ENCODE measurements around the gene SRGAP3.

SRGAP3 gene

DNA sequence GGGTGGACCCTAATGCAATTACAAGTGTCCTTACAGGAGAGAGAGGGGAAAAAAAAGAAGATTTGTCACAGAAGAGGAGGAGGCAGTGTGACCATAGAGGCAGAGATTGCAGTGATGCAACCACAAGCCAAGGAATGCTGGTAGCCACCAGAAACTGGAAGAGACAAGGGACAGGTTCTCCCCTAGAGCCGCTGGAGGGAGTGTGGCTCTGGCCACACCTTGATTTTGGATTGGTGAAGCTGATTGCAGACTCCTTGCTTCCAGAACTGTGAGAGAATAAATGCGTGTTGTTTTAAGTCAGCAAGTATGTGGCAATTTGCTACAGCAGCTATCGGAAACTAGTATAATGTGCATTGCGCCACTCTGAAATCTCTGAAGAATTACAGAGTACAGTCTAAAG lies 110.1 kb downstream of the SRGAP3 start:
- no peak for DNase-seq

DNA sequence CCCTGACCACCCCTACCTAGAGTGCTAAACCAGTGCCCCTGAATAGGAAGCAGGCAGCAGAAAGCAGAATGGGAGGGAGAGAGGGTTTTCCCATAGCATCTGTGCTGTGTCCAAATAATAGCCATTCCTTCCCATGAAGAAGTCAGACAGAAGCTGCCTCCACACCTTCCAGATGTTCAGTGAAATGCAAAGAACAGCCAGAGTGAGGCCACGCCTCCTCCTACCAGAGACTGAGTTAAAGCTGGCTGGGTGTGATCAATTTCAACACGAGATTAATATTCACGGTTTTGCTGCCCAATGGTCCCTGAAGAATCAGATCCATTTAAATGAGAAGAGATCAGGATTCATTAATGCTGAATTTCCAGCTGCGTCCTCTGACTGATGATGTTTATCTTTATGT lies 111.8 kb downstream of the SRGAP3 start:
- DNase-seq: no peak

DNA sequence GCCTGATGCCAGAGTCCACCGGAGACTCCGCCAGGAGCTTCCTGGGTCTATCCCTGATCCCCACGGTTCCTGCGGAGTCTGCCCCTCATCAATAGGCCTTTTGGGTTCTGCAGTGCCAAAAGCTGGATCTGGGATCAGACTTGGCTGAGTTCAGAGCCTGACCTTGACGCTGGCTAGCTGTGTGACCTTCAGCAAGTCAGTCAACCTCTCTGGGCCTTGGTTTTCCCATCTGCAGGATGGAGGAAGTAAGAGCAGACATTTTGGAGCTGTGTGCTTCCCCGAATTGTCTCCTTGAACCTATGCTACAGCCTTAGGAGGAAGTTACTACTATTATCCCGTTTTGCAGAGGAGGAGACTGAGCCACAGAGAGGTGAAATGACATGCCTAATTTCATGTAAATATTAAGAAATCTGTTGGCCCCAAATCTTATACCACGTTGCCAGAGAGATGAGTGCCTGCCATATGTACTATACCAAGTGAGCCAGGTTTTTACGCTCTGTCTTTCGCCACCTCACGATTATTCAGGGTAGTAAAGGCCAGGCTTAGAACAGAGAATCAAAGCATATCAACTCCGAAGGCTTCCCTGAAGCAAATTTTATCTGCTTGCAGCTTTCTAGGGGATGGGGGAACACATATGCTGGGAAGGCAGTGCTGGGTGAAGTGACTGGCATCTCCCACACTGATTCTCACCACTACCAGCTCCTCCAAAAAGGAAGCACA lies 112.5 kb downstream of the SRGAP3 start:
- DNase-seq: no peak

DNA sequence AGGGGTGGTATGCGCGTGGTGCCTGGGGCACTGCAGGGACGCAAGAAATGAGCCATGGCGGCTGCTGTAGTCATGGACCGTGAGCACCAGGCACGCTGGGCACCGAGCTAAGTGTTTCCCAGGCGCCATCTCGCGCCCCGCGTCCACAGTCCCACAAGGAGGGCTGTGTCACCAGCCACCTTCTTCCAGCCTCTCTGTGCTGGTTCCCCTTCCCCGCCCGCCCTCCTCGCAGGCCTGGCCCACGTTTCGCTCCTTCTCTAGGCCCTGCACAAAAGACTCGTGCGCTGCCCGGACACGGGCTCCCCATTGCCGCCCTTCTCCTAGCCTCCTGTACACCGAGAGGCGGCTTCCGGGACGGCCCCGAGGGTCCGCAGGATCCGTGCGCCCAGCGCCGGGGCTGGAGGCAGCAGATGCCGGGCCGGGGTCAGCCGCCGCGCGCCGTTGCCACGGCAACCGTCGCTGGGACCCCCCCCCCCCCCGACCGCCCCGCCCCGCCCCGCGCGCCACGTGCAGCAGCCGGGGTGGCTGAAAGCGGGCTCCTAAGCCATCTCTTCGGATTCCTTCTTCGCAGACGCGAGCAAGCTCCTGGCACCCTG lies 113.4 kb downstream of the SRGAP3 start:
- DNase-seq: no peak

DNA sequence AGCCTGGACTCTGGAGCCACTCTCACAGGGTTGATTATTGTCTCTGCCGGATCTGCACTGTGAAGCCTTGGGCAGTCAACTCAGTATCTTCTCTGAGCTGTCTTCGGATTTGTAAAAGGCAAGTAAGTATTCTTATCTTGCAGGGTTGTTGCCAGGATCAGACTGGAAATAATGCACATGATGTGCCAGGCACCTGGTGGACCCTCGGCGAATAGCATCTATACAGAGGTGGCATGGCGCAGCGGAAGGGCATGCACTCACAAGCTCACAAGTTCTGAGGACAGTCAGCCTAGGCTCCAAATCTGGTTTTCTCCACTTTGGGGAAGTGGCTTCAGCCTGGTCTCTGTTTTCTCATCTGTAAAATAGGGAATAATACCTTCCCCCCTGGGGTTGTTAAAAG lies 113.9 kb downstream of the SRGAP3 start:
- DNase-seq: no peak

DNA sequence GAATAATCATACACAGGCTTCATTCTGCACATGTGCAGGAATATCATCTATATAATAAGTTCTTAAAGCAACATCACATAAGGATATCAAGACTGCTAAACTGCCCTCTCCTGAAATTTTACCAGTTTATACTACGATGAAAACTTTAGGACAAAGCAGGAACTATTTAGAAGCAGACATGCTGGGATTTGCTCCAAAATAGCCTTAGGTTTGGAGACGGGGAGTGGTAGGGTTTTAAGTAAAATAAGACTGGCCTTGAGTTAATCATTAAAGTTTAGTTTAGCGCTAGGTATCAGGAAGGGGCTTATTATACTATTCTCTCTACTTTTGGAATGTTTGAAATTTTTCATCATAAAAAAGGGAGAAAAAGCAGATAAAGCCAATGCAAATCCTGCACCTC lies 115.8 kb downstream of the SRGAP3 start:
- DNase-seq: no peak

DNA sequence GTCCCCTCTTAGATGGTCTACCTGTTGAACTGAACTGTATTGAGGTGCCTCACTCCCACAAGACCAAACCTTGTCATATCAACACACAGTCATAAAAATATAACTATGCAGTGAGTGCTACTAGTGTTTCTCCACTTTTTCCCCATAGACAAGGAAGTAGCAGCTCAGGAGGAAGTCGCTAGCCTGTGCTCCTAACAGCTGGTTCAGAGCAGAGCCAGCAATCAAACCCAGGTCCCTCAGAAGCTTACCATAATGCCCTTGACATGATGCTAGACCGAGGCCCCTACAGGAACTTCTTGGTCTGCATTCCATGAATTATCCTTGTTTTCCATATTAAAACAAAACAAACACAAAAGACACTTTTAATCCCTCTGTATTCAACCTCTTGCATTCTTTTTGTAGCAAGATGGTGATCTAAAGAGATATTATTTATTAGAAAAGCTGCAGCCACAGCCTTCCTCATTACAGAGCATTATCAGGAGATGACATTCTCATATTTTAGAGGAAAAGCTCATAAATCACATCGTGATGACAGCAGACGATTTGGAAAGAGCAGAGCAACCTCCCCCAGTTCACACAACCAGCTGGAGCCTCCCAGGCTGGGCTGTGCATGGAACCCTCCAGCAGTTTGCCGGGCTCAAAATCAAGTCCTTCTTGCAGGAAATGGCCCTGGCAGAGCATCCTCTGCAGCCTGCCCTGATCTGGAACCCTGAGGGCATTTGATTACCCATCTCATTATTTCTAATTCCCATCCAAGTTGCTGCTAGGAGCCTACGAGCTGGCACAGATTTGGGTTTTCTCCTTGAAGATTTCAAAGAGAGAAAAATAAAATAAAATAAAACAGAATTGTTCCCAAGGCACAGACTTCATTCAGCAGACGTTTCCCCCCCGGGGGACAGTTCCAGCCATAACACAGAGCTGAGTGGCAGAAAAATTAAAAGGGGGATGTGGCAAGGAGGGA lies 118.8 kb downstream of the SRGAP3 start:
- DNase-seq: no peak

DNA sequence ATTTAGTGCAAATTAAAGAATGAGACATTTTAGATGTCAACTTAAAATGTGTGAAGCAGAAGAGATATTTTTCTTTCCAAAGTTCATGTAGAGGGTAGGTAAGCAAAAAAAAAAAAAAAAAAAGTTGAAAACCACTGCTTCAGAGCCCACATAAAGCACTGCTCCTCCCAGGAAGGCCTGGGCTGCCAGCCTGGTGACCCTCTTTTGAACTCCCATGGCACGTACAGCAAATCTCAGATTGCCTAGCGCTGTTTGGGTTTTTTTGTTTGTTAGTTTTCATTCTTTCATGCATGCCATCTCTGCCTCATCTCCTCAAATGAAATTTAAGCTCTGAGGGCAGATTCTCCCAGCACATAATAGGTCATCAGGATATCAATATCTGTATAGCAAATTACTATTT lies 120.1 kb downstream of the SRGAP3 start:
- DNase-seq: no peak

DNA sequence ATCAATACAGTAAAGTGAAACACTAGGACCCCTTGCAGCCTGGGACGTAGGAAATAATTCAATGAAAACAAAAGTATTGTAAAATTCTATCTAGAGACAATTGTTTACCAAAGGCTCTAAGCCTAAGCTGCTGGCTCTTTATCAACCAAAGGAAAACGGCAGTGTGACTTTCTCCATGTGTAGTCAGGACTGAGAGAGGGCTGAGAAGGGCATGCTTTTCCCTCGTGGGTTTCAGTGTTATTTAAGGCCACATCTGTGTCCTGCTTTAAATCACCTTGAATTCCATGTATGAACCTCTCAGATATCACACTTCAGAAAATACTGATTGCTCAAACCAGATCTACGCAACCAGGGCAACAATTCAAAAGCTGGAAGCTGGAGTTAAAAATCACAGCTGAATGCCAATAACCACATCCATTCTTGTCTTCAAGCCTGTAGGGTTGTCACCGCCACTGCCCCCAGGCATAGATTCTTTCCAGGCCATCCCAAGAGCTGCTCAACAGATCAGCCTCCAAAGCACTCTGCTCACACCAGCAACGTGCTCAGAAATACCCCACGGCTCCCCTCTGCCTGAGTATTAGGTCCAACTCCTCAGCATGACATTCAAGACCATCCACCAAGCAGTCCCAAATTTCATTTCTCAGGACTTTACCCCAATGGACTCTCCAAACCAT lies 124.0 kb downstream of the SRGAP3 start:
- DNase-seq: no peak

DNA sequence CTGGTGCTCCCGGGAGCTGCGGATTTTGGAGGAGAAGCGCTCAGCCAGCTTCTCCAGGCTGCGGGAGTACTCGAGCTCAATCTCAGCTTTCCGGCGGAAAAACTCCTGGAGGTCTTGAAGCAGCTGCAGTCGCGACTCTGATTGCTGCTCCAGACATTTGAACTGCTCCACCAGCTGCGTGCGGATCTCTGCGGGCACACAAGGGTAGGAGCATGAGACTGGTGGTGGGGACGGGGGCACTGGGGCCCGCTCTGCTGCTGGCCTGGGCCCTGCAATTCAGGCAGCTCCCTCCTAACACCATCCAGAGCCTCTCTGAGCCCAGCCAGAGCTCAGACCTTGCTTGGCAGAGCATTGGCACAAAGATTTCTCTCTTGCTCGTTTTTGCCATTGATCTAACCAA lies 124.7 kb downstream of the SRGAP3 start:
- no peak for DNase-seq

DNA sequence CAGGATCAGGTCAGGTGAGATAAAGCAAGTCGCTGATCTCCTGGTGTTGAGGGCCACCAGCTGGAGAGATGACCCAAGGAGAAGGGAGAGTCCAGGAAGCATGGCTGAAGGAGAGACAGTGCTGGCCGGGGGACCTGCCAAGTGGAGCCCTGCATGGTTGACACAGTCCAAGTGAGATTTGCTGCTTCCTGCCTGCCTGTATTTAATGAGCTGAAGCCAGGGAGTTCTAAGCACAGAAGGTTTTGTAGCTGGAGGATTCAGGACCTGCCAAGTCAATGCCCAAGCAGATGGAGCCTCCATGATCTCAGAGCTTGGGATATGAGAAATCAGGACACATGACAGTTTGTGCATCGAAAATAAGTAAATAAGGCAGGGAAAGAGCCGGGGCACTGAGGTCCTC lies 125.6 kb downstream of the SRGAP3 start:
- no peak for DNase-seq

DNA sequence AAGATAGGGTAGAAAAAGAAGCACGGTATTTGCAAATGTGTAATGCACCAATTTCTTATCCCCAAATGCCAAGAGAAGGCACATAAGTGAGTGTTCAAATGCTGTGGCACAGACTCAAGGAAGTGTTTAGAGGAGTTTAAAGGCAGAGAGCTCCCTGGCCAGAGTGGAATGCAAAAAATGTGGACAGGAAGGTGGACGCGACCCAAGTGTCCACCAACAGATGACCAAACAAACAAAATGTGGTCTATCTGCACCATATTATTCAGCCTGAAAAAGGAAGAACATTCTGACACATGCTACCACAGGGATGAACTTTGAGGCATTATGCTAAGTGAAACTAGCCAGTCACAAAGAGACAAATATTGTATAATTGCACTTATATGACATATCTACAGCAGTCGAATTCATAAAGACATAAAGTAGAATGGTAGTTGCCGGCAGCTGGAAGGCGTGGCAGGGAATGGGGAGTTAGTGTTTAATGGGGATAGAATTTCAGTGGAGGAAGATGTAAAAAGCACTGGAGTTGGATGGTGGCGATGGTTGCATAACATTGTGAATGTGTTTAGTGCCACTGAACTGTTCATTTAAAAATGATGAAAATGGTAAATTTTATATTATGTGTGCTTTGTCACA lies 126.6 kb downstream of the SRGAP3 start:
- DNase-seq: no peak

DNA sequence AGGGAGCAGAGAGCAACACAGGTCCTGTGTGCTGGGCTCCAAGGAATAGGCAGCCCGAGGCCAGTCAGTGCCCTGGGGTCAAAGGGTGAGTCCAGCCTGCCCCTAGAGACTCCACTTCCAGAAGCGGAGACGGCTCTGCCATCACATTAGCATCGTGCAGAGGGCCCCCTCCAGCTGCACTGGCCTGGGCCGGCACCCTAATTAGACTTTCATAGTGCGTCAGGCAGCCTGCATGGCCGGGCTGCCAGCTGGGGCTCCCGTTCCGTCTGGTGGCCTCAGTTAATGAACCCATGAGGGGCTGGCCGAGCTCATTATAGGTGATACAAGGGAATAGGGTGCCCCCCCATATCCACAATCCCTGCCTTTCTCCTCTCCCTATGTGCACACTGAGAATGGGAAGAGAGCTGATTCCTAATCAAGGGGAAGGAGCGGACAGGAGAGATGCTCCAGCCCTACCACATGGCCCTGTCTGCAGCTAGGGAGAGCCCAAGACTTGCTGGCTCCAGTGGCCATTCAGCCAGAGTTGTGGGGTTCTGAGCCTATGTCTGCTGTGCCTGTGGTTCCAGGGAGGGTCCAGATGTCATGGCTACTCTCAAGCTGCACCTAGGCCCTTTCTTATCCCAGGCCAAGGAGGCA lies 128.0 kb downstream of the SRGAP3 start:
- no peak for DNase-seq

DNA sequence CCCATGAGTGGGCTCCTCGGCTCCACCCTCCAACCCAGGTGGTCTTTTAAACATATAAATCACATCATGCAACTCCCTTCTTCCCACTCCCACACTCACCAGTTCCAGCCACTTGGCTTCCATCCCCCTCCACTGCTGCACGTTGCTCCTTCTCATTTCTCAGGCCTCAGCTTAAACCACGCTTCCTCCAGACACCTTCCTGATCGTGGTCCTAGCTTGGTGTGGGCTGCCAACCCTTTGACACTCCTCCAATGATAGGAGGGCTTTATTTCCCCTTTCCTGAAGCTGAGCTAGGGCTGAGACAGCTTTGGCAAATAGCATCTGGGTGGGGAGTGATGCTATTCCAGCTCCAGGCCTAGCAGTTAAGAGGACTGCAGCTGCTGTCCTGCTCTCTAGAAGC lies 130.1 kb downstream of the SRGAP3 start:
- no peak for DNase-seq

DNA sequence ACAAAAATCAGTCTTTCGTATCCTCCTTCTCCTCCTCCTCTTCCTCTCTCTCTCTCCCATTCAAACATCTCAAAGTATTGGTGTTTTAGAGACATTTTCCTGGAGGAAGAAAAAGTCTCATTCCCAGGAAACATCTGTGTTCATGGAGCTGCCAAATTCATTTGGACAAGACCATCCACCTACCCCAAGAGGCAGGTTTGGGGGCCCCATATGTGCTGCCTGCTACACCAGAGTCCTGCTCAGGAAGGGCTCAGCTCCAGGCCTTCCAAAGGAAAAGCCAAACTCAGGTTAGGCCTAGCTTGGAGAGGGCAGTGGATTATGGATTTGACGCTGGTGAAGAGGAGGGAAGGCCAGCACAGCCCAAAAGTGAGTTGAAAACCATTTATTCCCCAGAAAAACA lies 131.2 kb downstream of the SRGAP3 start:
- DNase-seq: no peak

DNA sequence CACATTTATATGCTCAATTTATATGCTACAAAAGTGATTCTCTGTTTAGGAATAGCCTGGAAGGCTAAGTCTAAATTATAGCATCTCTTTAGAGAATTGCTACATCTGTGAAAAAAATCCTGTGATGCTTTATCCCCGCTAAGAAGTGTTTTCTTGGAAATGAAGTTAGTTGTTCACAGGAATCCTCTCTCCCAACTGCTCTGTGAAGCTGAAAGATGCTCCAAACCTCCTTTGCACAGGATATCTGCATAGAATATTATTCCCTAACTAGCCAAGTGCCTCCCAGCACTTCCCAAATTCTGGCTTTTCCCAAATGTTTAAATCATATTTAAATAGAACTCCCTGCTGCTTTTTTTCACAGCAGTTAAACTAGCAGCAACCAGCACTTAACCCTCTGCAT lies 132.2 kb downstream of the SRGAP3 start:
- DNase-seq: no peak

DNA sequence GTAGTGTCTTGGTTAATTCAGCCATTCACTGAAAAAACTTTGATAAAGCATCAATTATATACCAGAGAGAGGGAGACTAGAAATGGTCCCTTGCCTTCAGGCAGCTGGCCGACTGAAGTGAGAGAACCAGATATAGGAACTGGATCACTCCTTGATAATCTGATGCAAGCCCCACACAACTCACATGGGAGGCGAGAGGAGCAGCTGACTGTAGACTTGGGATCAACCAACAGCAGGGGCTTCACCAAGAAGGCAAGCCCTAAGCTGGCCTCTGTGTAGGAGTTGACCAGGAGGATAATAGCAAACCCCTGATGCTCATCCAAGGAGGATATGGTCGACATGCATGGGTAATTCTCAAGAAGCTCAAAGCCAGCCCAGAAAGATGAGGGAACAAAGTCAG lies 133.1 kb downstream of the SRGAP3 start:
- no peak for DNase-seq

DNA sequence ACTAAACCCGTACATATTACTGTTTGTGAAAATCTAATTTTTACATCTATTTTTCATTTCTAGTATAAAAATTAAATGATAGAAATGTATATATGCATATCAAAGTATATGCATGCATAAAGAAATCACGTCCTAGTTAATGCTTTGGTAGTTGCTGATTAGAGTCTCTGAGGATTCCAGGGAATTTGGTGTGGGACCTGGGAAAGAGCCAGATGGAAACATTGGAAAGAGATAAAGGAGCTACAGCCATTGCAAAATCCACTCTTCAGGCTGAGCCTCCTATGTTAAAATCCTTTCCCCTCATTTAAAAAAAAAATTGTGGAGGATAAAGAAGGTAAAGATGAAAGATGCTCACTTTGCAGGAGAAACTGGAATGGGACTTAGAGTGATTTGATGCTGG lies 134.1 kb downstream of the SRGAP3 start:
- DNase-seq: no peak

DNA sequence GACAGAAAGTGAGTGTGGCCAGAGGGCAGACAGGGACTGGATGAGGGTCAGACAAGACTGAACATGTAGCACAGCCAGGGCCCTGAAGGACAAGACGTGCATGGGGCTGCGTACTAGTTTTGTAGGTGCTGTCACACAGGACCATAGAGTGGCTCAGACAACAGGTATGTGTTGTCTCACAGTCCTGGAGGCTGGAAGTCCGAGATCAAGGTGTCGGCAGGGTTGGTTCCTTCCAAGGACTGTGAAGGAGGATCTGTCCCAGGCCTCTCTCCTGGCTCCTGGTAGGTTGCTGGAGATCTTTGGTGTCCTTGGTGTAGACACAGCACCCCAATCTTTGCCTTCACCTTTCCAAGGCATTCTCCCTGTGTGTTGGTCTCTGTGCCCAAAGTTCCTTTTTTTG lies 136.4 kb downstream of the SRGAP3 start:
- DNase-seq: no peak

DNA sequence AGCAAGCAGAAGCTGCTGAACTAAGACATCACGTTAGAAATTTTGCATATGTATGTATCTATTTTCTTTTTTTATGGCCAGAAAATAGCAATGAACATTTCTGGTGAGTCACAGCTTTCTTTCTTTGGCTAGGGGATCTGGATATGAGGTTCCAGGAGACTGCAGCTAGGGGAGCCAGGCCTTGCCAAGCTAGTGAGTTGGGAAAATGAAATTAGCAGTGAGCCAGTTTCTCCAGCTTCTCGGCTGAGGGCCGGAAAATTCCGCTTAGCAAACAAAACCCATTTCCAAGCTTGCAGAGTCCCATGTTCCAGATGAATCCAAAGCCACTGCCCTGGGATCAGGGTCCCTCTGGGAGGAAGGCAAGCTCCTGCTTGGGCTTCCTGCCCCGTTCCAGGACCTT lies 137.6 kb downstream of the SRGAP3 start:
- no peak for DNase-seq

DNA sequence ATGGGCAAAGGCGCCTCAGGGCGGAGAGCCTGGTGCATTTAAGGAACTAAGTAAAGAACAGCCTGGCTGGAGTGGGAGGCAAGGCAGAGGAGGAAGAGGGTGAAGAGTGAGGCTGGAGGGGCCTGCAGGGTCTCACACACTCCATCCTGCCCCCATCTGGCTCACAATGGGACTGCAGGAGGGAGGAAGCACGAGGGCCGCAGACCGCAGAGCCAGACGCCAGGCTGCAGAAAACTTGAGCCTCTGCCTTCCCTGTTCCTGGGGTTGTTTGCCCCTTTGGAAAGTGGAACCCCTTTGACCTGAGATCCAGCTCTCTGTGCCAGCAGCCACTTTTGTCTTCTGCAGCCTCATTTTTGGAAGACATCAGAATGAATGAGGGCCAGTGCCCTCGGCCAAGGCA lies 138.0 kb downstream of the SRGAP3 start:
- no peak for DNase-seq

DNA sequence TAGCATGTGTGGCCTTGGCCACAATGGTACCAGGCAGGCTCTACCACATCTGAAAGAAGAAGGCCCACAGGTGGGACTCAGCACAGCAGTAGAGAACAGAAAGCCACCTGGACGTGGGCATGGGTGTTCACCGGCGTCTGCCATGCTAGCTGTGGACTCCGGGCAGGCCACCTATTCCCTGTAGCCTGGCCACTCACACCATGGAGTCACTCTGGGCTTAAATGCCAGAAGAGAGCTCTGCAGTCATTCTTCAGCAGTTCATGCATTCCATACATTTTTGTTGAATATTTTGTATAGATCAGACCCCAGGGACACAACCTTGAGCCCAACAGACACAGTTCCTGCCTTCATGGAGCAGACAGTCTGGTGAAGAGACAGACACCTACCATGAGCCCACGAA lies 138.6 kb downstream of the SRGAP3 start:
- DNase-seq: no peak
